Lower lobe of right lung (tissue), 2 donors: ENCODE results near the gene BIN1. TPM values are rescaled to one million over a fixed set of nuclear protein-coding genes. Genes with fewer than 3 reads are reported as not detected.
A peak's percentile ranks its signal among the peaks of the same experiment; 100 is the strongest.

Experiments
- ATAC-seq, 2 donors: fragments of 200-7000 bp; cut with Tn5 transposase; one replicate each; pipeline ENCODE4 v1.9.1; 2020 to 2022; ENCODE audit warnings: mild to moderate bottlenecking in 2 of 2, moderate library complexity in 2 of 2
- DNase-seq: peaks from one replicate; pipeline ENCODE4 v3.0.0-alpha.2; 2020
- H3K27ac ChIP-seq: fragments of 200-600 bp; one replicate; pipeline ENCODE4 v1.8.0; 2022
- H3K27me3 ChIP-seq: fragments of 200-600 bp; one replicate; pipeline ENCODE4 v1.8.0; 2022; ENCODE audit warnings: low read depth
- H3K36me3 ChIP-seq: fragments of 200-600 bp; one replicate; pipeline ENCODE4 v1.8.0; 2022; ENCODE audit warnings: mild to moderate bottlenecking
- H3K4me1 ChIP-seq: fragments of 200-600 bp; one replicate; pipeline ENCODE4 v1.8.0; 2022
- H3K4me3 ChIP-seq: fragments of 200-600 bp; one replicate; pipeline ENCODE4 v1.8.0; 2022; ENCODE audit warnings: mild to moderate bottlenecking
- H3K9me3 ChIP-seq: fragments of 200-600 bp; one replicate; pipeline ENCODE4 v1.8.0; 2022
- CTCF ChIP-seq: fragments of 200-600 bp; IDR thresholded peaks from one replicate; pipeline ENCODE4 v1.8.0; 2022; ENCODE audit warnings: antibody characterized with exemption, mild to moderate bottlenecking
- intact Hi-C: fragments of 100-400 bp; cut with DNase I; formaldehyde crosslinking; loops from one replicate; pipeline ENCODE4 v1.11.0; 2022
- total RNA-seq: library from RNA; stranded (reverse); fragmentation: NEBNext Ultra II Directional; extraction: Animal tissue kit (Norgen Biotek cat#: 25700); gene quantifications from one replicate; pipeline ENCODE4 v1.2.1, GENCODE V29; 2021
- donor health status: DM: no; HTN: yes; CAD: no; lungs with severe emphysema.

Gene BIN1
- total RNA-seq, 1 donor from 2014 or later = 33.9 TPM

GRCh38 chr2:127069536-127069935 lies 37.4 kb downstream of the BIN1 start:
- Histone ChIP-seq H3K27me3 (no peaks in the 10 kb centered on the region), H3K9me3 (no peaks in the 10 kb centered on the region), H3K27ac (no peak overlapping the region), H3K4me3 (no peak overlapping the region), H3K36me3 (peaks cover 7% of the 10 kb centered on the region), H3K4me1 (peaks cover 35% of the 10 kb centered on the region)
- intact Hi-C loops = no loop called here
- ATAC-seq (no peak), DNase-seq (no peak)
- TF ChIP-seq CTCF = no peak

- Histone ChIP-seq H3K4me3 (no peak overlapping the region), H3K4me1 (peaks cover 40% of the 10 kb centered on the region)
These were observed 38.0 kb downstream of the BIN1 start for GRCh38 chr2:127069003-127069402.

GRCh38 chr2:127068351-127068741 lies 38.6 kb downstream of the BIN1 start:
- Histone ChIP-seq H3K27me3 (no peaks in the 10 kb centered on the region), H3K27ac (no peak overlapping the region), H3K4me3 (no peak overlapping the region), H3K9me3 (no peaks in the 10 kb centered on the region), H3K4me1 (peaks cover 43% of the 10 kb centered on the region), H3K36me3 (peaks cover 7% of the 10 kb centered on the region)
- no peak for TF ChIP-seq CTCF
- intact Hi-C loops = no loop called here
- no peak for ATAC-seq
- DNase-seq = no peak

More at GRCh38 chr2:127069003-127069402, 38.0 kb downstream of the BIN1 start:
- TF ChIP-seq CTCF = no peak
- Histone ChIP-seq H3K36me3 (peaks cover 7% of the 10 kb centered on the region), H3K27me3 (no peaks in the 10 kb centered on the region), H3K9me3 (no peaks in the 10 kb centered on the region), H3K27ac (no peak overlapping the region)
- DNase-seq = no peak
- intact Hi-C loops = no loop called here
- no peak for ATAC-seq

GRCh38 chr2:127067620-127068350 lies 39.2 kb downstream of the BIN1 start:
- DNase-seq = peak; percentile 84
- intact Hi-C loops = no loop called here
- Histone ChIP-seq H3K36me3 (peaks cover 7% of the 10 kb centered on the region), H3K9me3 (no peaks in the 10 kb centered on the region), H3K4me3 (no peak overlapping the region), H3K27ac (peak overlapping the region; percentile 68), H3K27me3 (no peaks in the 10 kb centered on the region), H3K4me1 (peaks cover 43% of the 10 kb centered on the region)
- peak; percentile 58 to 67 for ATAC-seq
- TF ChIP-seq CTCF = peak; percentile 73

- ATAC-seq = peak in 1 of 2 donors; percentile 2
- no peak for DNase-seq
- no peaks in the 10 kb centered on the region for H3K9me3 ChIP-seq
- H3K27ac ChIP-seq = peak overlapping the region; percentile 68
- peaks cover 43% of the 10 kb centered on the region for H3K4me1 ChIP-seq
- H3K4me3 ChIP-seq = no peak overlapping the region
- TF ChIP-seq CTCF = no peak
- peaks cover 8% of the 10 kb centered on the region for H3K36me3 ChIP-seq
- intact Hi-C loops = no loop called here
- no peaks in the 10 kb centered on the region for H3K27me3 ChIP-seq
These were observed 40.0 kb downstream of the BIN1 start for GRCh38 chr2:127066942-127067341.
